Fibroblast of mammary gland (primary cell): ENCODE results near the gene TNIP1.

ENCODE experiments used
- DNase-seq: peaks from one replicate; pipeline ENCODE4 v3.0.0-alpha.2; 2010; ENCODE audit warnings: low read depth
- H3K4me3 ChIP-seq: 2 replicates; pipeline ENCODE4 v1.5.1; 2011; ENCODE audit warnings: low read depth, mild to moderate bottlenecking, low read length, moderate library complexity; ENCODE audit not compliant: control insufficient read depth
- TF ChIP-seq, protein P1 (sequence below): conservative IDR thresholded peaks from 2 replicates; pipeline ENCODE4 v1.5.1; 2011; ENCODE audit warnings: low read depth, low read length, inconsistent platforms; ENCODE audit not compliant: control insufficient read depth, insufficient read depth

The TNIP1 gene

DNA sequence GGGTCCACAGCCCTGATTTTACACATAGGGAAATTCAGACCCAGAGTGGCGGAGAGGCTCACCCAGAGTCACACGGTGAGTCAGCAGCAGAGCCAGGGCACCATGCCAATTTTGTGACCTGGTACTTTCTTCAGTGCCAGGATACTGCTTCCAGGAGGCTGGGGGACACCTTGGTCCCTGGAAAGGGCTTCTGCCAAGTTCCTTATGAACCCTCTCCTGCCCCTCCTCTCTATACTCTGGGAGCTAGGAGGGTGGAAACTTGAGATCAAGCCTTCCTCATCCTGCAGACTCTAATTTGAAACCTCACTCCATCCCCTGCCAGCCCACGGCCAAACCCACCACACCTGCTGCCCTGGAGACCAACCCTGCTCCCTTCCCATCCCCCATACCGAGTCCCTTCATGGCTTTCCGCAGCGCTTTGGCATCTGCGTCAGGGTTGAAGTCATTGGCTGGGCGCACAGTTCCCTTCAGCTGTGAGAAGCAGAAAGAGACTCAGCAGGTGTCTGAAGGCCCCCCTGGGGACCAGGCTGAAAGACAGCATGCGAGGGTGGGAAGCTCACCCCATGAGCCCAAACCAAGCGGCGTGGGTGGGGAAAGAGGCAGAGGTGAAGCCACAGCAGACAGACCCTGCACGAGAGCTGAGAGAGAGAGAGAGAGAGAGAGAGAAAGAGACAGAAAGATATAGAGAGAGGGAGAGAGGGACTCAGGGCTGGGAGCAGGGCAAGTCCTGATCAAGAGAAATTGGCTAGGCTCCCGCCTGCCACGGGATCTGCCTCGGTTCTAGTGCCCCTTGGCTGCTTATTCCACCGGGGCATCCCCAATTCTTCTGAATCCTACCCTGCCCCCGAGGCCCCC, 43.3 kb upstream of the TNIP1 start:
- DNase-seq = peak; percentile 46
- TF ChIP-seq, protein P1, sequence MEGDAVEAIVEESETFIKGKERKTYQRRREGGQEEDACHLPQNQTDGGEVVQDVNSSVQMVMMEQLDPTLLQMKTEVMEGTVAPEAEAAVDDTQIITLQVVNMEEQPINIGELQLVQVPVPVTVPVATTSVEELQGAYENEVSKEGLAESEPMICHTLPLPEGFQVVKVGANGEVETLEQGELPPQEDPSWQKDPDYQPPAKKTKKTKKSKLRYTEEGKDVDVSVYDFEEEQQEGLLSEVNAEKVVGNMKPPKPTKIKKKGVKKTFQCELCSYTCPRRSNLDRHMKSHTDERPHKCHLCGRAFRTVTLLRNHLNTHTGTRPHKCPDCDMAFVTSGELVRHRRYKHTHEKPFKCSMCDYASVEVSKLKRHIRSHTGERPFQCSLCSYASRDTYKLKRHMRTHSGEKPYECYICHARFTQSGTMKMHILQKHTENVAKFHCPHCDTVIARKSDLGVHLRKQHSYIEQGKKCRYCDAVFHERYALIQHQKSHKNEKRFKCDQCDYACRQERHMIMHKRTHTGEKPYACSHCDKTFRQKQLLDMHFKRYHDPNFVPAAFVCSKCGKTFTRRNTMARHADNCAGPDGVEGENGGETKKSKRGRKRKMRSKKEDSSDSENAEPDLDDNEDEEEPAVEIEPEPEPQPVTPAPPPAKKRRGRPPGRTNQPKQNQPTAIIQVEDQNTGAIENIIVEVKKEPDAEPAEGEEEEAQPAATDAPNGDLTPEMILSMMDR = no peak

DNA sequence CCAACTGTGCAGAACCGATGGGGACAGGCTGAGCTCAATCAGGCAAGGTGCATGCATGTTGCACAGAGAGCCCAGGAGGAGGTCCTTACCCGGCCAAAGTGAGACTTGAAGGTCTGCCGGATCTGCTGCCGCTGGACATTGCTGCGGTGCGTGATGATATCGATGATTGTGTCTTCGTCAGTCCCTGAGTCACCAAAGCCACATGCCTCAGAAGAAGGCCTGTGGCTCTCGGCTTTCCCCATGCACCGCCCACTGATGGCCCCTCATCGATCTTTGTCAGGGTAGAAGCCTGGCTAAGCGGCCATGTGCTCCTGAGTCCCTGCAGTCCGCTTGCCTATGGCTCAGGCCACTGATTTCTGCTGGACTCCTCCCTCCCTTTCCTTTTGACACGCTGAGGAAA, 42.0 kb upstream of the TNIP1 start:
- TF ChIP-seq, protein P1 = no peak
- no peak overlapping the region for H3K4me3 ChIP-seq
- DNase-seq = no peak

More for the DNA sequence above, 43.3 kb upstream of the TNIP1 start:
- no peak overlapping the region for H3K4me3 ChIP-seq

DNA sequence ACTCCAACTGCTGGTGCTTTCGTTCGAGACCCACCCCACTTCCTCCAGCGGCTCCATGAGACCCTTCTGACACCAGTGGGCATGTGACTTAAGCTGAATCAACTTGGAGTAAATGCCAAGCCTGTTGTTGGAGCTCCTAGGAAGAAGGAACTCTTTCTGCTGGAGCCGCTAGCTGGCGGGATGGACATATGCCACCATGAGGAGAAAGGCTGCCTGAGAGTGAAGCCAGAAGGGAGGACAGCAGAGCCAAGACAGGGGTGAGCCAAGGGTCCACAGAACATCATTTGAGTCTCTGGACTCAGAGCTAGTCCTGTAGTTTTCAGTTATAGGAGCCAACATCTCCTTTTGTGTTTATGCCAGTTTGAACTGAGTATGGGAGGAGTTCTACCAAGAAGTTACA, 40.8 kb upstream of the TNIP1 start:
- no peak for DNase-seq
- TF ChIP-seq, protein P1 = no peak
- no peak overlapping the region for H3K4me3 ChIP-seq

DNA sequence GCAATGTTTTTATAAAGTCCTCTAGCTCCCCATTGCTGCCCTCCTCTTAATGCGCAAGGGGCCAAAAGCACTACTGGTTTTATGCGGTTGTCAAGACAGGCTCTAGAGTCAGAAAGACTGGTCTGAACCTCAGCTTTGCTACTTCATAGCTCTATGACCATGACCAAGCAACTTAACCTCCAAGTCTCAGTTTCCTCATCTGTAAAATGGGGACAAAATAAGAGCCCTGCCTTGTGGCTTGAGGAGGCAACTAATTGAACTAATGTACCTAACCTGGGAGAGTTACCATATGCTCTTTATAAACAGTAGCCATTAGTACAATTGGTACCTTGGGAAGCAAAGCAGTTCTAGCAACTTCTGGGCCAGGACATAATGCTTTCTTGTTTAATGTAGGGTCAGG, 40.3 kb upstream of the TNIP1 start:
- no peak overlapping the region for H3K4me3 ChIP-seq
- no peak for DNase-seq
- TF ChIP-seq, protein P1 = no peak

DNA sequence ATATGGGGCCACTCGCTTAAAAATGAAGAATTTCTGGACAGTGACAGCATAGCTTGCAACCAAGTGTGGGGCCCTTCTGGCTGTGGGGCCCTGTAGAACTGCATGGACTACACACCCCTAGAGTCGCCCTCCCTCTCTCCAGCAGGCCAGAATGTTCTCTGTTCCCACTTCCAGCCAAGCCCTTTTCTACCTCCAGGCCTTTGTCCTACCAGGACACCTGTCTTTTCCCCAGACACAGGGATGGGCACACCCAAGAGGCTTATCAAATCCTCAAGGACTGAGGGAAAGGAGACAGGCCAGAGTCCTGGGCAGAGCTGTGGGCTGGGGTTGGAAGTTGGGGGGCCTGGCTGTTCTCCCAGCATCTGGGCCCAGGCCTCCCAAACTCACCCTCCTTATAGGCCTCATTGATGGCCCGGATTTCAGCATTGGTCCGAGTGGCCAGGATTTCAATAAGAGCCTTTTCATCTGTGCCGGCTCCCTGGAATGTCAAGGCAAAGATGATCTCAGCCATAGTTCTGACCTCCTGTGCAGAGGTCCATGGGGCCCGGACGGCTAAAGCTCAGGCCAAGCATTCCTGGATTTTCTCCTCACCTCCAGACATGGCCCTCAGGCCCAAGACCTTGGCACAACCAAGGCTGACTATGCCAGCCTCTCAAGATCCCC, 38.2 kb upstream of the TNIP1 start:
- no peak overlapping the region for H3K4me3 ChIP-seq
- no peak for DNase-seq
- TF ChIP-seq, protein P1 = no peak

DNA sequence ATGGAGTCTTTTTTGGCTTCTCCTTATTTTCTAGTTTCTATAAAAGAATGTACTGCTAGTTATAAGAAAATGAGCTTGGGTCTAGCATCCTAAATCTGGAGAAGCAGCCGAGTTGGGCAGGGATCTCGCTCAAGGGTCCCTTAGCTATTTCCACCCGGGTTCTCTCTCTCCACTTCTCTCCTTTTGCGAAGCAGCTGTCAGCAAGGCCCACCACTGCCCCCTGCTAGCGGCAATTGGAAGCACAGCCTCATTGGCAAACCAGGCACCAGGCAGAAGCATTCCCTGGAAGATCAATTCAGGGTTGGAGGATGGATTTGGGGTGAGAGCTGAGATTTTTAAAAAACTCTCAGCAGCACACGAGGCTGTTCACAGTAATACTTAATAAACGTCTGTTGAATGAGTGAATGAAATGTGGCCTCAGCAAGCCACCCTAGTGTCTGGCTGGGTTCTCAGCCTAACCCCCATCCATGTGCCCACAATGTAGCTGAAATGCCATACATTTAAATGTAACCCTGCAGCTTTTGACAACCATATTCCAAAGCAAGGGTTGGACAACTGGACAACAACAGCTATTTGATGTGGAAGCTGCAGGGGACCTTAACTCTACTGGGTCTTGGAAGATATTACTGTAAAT, 34.6 kb upstream of the TNIP1 start:
- H3K4me3 ChIP-seq = no peak overlapping the region
- DNase-seq = peak; percentile 52
- TF ChIP-seq, protein P1 = peak; percentile 97
